OCI-LY7 (cell line): ENCODE measurements around the gene UBXN7.

ENCODE experiments used
- CTCF ChIP-seq: fragments of 200-600 bp; sonication (generic); conservative IDR thresholded peaks from 2 replicates; pipeline ENCODE4 v1.5.1; 2014; ENCODE audit warnings: mild to moderate bottlenecking, antibody characterized with exemption, low read length, moderate library complexity, mixed read lengths
- EZH2phosphoT487 ChIP-seq: fragments of 200-600 bp; sonication (generic); IDR thresholded peaks from 2 replicates; pipeline ENCODE4 v1.6.1; 2018; ENCODE audit warnings: low read depth, borderline replicate concordance, mild to moderate bottlenecking, mixed run types, antibody characterized with exemption, low read length, moderate library complexity, mixed read lengths

- TF ChIP-seq CTCF (no peak), EZH2phosphoT487 (no peak)
These were observed 108.5 kb downstream of the UBXN7 start for GRCh38 chr3:196323691-196324090.
